Measurements from ENCODE around the gene CD22. TPM values are rescaled to one million over a fixed set of nuclear protein-coding genes. Genes with fewer than 3 reads are reported as not detected.

The CD22 gene
- polyA plus RNA-seq, 1 donor (not counting 4 experiments of a cell fraction or from before 2014, with no cell fraction given): 0.26 TPM

DNA sequence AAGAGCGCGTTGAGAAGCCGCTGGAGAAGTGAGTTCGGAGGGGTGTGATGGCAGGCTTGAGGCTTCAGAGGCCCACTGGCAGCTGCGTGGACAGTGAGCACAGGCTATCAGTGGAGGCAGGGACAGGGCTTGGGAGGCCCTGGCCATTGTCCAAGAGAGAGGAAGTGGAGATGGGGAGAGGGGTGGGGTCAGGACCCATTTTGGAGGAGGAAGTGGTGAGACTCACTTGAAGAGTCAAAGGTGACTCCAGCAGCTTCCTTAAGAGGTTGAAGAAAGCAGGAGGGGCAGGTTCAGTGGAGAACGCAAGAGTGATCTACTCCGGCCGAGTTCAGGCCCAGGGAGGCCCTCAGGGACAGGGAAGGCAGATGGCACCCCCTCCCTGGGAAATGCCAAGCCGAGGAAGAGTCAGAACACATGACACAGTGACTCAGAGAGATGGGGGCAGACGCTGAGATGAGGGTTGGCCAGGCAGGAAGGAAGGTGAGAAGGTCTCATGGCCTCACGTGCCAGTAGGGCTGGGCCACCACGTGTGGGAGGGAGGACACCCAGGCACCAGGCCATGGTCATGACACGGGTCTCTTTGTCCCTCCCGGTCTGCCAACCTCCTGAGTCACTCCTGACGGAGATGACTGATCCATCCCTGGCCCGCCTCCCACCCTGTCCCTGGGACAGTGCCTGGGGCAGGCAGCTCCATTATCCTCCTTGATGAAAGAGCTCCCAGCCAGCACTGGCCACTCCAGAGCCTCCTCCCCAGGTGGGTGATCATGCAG lies 10.1 kb upstream of the CD22 start:
- Histone ChIP-seq H3K4me3 (ENCODE audit: control insufficient read depth in 2 of 3, extremely low read depth in 1 of 3, insufficient read depth in 2 of 3, low read depth in 1 of 3, low read length in 3 of 3) (no peak overlapping the region), H3K79me2 (ENCODE audit: control insufficient read depth, insufficient read depth, low read length) (no peaks in the 10 kb centered on the region), H3K27me3 (ENCODE audit: control insufficient read depth, extremely low read depth, insufficient read depth, low read length) (no peaks in the 10 kb centered on the region), H3K27ac (ENCODE audit: control insufficient read depth, insufficient read depth, low read length) (peak overlapping the region; percentile 64), H3K9ac (ENCODE audit: control insufficient read depth, extremely low read depth, insufficient read depth, low read length) (peak overlapping the region; percentile 45), H3K36me3 (ENCODE audit: control insufficient read depth in 2 of 2, extremely low read depth in 1 of 2, insufficient read depth in 2 of 2, low read length in 2 of 2) (no peaks in the 10 kb centered on the region), H2AFZ (ENCODE audit: control insufficient read depth, low read length) (peak overlapping the region; percentile 49), H3K4me2 (ENCODE audit: control insufficient read depth, extremely low read depth, insufficient read depth, low read depth, low read length) (peak overlapping the region; percentile 17), H3K9me1 (ENCODE audit: control insufficient read depth, extremely low read depth, insufficient read depth, low read length) (no peaks in the 10 kb centered on the region), H4K20me1 (ENCODE audit: control insufficient read depth, extremely low read depth, insufficient read depth, low read length) (no peaks in the 10 kb centered on the region), H3K4me1 (ENCODE audit: control insufficient read depth, extremely low read depth, insufficient read depth, low read length) (peaks cover 14% of the 10 kb centered on the region), H3K9me3 (ENCODE audit: control insufficient read depth, low read depth, low read length) (no peaks in the 10 kb centered on the region)
- peak; percentile 87 for FAIRE-seq
- dilution Hi-C loops (cut with MboI; ENCODE audit: extremely low pct_ligation_motif_present, low sequenced_read_pairs): no loop called here
- no peak for TF ChIP-seq EZH2 (IDR thresholded peaks at IDR 0.05; ENCODE audit: low read length)
- TF ChIP-seq, protein P1, sequence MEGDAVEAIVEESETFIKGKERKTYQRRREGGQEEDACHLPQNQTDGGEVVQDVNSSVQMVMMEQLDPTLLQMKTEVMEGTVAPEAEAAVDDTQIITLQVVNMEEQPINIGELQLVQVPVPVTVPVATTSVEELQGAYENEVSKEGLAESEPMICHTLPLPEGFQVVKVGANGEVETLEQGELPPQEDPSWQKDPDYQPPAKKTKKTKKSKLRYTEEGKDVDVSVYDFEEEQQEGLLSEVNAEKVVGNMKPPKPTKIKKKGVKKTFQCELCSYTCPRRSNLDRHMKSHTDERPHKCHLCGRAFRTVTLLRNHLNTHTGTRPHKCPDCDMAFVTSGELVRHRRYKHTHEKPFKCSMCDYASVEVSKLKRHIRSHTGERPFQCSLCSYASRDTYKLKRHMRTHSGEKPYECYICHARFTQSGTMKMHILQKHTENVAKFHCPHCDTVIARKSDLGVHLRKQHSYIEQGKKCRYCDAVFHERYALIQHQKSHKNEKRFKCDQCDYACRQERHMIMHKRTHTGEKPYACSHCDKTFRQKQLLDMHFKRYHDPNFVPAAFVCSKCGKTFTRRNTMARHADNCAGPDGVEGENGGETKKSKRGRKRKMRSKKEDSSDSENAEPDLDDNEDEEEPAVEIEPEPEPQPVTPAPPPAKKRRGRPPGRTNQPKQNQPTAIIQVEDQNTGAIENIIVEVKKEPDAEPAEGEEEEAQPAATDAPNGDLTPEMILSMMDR (optimal IDR thresholded peaks at IDR 0.05 in 1 of 3, IDR thresholded peaks at IDR 0.05 in 1 of 3, conservative IDR thresholded peaks at IDR 0.05 in 1 of 3; ENCODE audit: extremely low read depth in 1 of 3, insufficient read depth in 2 of 3, low read length in 3 of 3): no peak
- peak; percentile 94 for DNase-seq (ENCODE audit: low read depth, low spot score)

- Histone ChIP-seq H3K9ac (ENCODE audit: control insufficient read depth, extremely low read depth, insufficient read depth, low read length) (no peak overlapping the region), H3K79me2 (ENCODE audit: control insufficient read depth, insufficient read depth, low read length) (no peaks in the 10 kb centered on the region), H3K4me3 (ENCODE audit: control insufficient read depth in 2 of 3, extremely low read depth in 1 of 3, insufficient read depth in 2 of 3, low read depth in 1 of 3, low read length in 3 of 3) (no peak overlapping the region), H3K27me3 (ENCODE audit: control insufficient read depth, extremely low read depth, insufficient read depth, low read length) (no peaks in the 10 kb centered on the region), H4K20me1 (ENCODE audit: control insufficient read depth, extremely low read depth, insufficient read depth, low read length) (no peaks in the 10 kb centered on the region), H3K9me1 (ENCODE audit: control insufficient read depth, extremely low read depth, insufficient read depth, low read length) (no peaks in the 10 kb centered on the region), H2AFZ (ENCODE audit: control insufficient read depth, low read length) (no peak overlapping the region), H3K4me2 (ENCODE audit: control insufficient read depth, extremely low read depth, insufficient read depth, low read depth, low read length) (no peak overlapping the region), H3K9me3 (ENCODE audit: control insufficient read depth, low read depth, low read length) (no peaks in the 10 kb centered on the region), H3K4me1 (ENCODE audit: control insufficient read depth, extremely low read depth, insufficient read depth, low read length) (peaks cover 14% of the 10 kb centered on the region), H3K27ac (ENCODE audit: control insufficient read depth, insufficient read depth, low read length) (no peak overlapping the region), H3K36me3 (ENCODE audit: control insufficient read depth in 2 of 2, extremely low read depth in 1 of 2, insufficient read depth in 2 of 2, low read length in 2 of 2) (no peaks in the 10 kb centered on the region)
- TF ChIP-seq EZH2 (IDR thresholded peaks at IDR 0.05; ENCODE audit: low read length): no peak
- TF ChIP-seq, protein P1 (optimal IDR thresholded peaks at IDR 0.05 in 1 of 3, IDR thresholded peaks at IDR 0.05 in 1 of 3, conservative IDR thresholded peaks at IDR 0.05 in 1 of 3; ENCODE audit: extremely low read depth in 1 of 3, insufficient read depth in 2 of 3, low read length in 3 of 3): no peak
- DNase-seq (ENCODE audit: low read depth, low spot score): no peak
- no peak for FAIRE-seq
- dilution Hi-C loops (cut with MboI; ENCODE audit: extremely low pct_ligation_motif_present, low sequenced_read_pairs): no loop called here
Observed at GRCh38 chr19:35320065-35320713, 8.8 kb upstream of the CD22 start.

Measured in keratinocyte (primary cell).